ENCODE data around the gene STMN1. TPM values are rescaled to one million over a fixed set of nuclear protein-coding genes. Genes with fewer than 3 reads are reported as not detected.

STMN1 gene
- total RNA-seq, 1 donor from 2014 or later = 91.8 TPM

GRCh38 chr1:25912076-25912831 lies 6.0 kb upstream of the STMN1 start:
- no peaks in the 10 kb centered on the region for H3K27me3 ChIP-seq
- TF ChIP-seq POLR2A (IDR thresholded peaks at IDR 0.05) (no peak), CTCF (IDR thresholded peaks at IDR 0.05) (no peak), POLR2AphosphoS5 (IDR thresholded peaks at IDR 0.05; ENCODE audit: insufficient read depth in 1 of 2, low read depth in 1 of 2) (no peak)
- no peaks in the 10 kb centered on the region for H3K36me3 ChIP-seq
- H3K4me3 ChIP-seq = no peak overlapping the region
- no peak overlapping the region for H3K27ac ChIP-seq
- H3K9me3 ChIP-seq = no peaks in the 10 kb centered on the region
- intact Hi-C loops (cut with DNase I) = no loop called here
- no peak for DNase-seq (ENCODE audit: extremely low spot score in 2 of 2)
- no peaks in the 10 kb centered on the region for H3K4me1 ChIP-seq

- intact Hi-C loops (cut with DNase I) = no loop called here
- TF ChIP-seq CTCF (IDR thresholded peaks at IDR 0.05) (no peak), POLR2A (IDR thresholded peaks at IDR 0.05) (no peak), POLR2AphosphoS5 (IDR thresholded peaks at IDR 0.05; ENCODE audit: insufficient read depth in 1 of 2, low read depth in 1 of 2) (no peak)
- Histone ChIP-seq H3K27ac (no peak overlapping the region), H3K4me3 (no peak overlapping the region), H3K9me3 (no peaks in the 10 kb centered on the region), H3K27me3 (no peaks in the 10 kb centered on the region), H3K4me1 (peaks cover 10% of the 10 kb centered on the region), H3K36me3 (no peaks in the 10 kb centered on the region)
- no peak for DNase-seq (ENCODE audit: extremely low spot score in 2 of 2)
Measured at GRCh38 chr1:25911162-25911561, 4.9 kb upstream of the STMN1 start.

- intact Hi-C loops (cut with DNase I) = loop anchor here (5.0 kb wide), 1 partner anchor 88 kb away; the partner anchor contains the start of gene PAFAH2
- peaks cover 21% of the 10 kb centered on the region for H3K4me1 ChIP-seq
- H3K36me3 ChIP-seq = no peaks in the 10 kb centered on the region
- H3K27ac ChIP-seq = no peak overlapping the region
- TF ChIP-seq POLR2A (IDR thresholded peaks at IDR 0.05) (no peak), POLR2AphosphoS5 (IDR thresholded peaks at IDR 0.05; ENCODE audit: insufficient read depth in 1 of 2, low read depth in 1 of 2) (no peak), CTCF (IDR thresholded peaks at IDR 0.05) (no peak)
- no peak for DNase-seq (ENCODE audit: extremely low spot score in 2 of 2)
- H3K9me3 ChIP-seq = no peaks in the 10 kb centered on the region
- no peaks in the 10 kb centered on the region for H3K27me3 ChIP-seq
- no peak overlapping the region for H3K4me3 ChIP-seq
Measured at GRCh38 chr1:25909040-25909439, 2.8 kb upstream of the STMN1 start.

DNA sequence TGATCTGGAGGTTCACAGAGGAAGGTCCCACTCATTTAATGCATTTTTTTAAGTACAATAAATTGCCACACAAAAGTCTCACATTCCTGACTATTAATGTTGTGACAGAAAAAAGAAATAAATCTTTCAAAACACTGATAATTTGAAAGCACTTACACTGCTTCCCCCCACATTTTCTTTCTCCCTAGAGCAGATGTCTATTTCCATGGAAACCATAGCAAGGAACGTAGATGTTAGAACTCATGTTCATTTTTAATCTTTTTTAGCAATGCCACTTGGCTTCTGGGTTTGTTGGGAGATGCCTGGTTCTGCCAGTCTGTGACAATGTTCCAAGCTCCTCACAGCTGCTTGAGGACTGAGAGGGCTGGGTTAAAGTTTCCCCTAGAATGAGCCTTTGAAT lies 1.9 kb upstream of the STMN1 start:
- intact Hi-C loops (cut with DNase I) = loop anchor here (5.0 kb wide), 1 partner anchor 89 kb away; the partner anchor contains the start of gene PAFAH2

More for the DNA sequence above, 1.9 kb upstream of the STMN1 start:
- H3K36me3 ChIP-seq = no peaks in the 10 kb centered on the region
- H3K27ac ChIP-seq = no peak overlapping the region
- H3K4me3 ChIP-seq = no peak overlapping the region
- H3K9me3 ChIP-seq = no peaks in the 10 kb centered on the region
- no peak for DNase-seq (ENCODE audit: extremely low spot score in 2 of 2)
- H3K27me3 ChIP-seq = no peaks in the 10 kb centered on the region
- H3K4me1 ChIP-seq = peaks cover 23% of the 10 kb centered on the region
- no peak for TF ChIP-seq CTCF (IDR thresholded peaks at IDR 0.05)
- TF ChIP-seq POLR2AphosphoS5 (IDR thresholded peaks at IDR 0.05; ENCODE audit: insufficient read depth in 1 of 2, low read depth in 1 of 2) = no peak
- TF ChIP-seq POLR2A (IDR thresholded peaks at IDR 0.05) = no peak
